ENCODE measurements around the gene RBM39. TPM values are rescaled to one million over a fixed set of nuclear protein-coding genes. Genes with fewer than 3 reads are reported as not detected.

Gene RBM39
- total RNA-seq, 2 donors from 2014 or later: 232 to 413 TPM

- Histone ChIP-seq H3K9me3 (no peaks in the 10 kb centered on the region), H3K4me3 (peak overlapping the region; percentile 25), H3K36me3 (peaks cover 63% of the 10 kb centered on the region), H3K4me1 (ENCODE audit: control insufficient read depth in 1 of 2, low read depth in 2 of 2) (peaks cover 60 to 65% of the 10 kb centered on the region in 2 donors), H3K27me3 (replicated peaks; ENCODE audit: insufficient read depth) (no peaks in the 10 kb centered on the region), H3K27ac (no peak overlapping the region)
- no peak for DNase-seq (ENCODE audit: low spot score)
- ATAC-seq (ENCODE audit: insufficient number of reproducible peaks, low FRiP score, low read depth): no peak
- TF ChIP-seq CTCF (IDR thresholded peaks at IDR 0.05): no peak
Observed at GRCh38 chr20:35737865-35738333, 4.2 kb downstream of the RBM39 start.

GRCh38 chr20:35735826-35736470 lies 6.1 kb downstream of the RBM39 start:
- no peaks in the 10 kb centered on the region for H3K27me3 ChIP-seq (replicated peaks; ENCODE audit: insufficient read depth)
- no peak for TF ChIP-seq CTCF (IDR thresholded peaks at IDR 0.05)
- peak overlapping the region; percentile 1 for H3K4me3 ChIP-seq
- DNase-seq (ENCODE audit: low spot score): no peak
- H3K36me3 ChIP-seq: peaks cover 71% of the 10 kb centered on the region
- peaks cover 70 to 74% of the 10 kb centered on the region in 2 donors for H3K4me1 ChIP-seq (ENCODE audit: control insufficient read depth in 1 of 2, low read depth in 2 of 2)
- no peak overlapping the region for H3K27ac ChIP-seq
- H3K9me3 ChIP-seq: no peaks in the 10 kb centered on the region
- ATAC-seq (ENCODE audit: insufficient number of reproducible peaks, low FRiP score, low read depth): no peak

- Histone ChIP-seq H3K4me3 (no peak overlapping the region), H3K27me3 (replicated peaks; ENCODE audit: insufficient read depth) (no peaks in the 10 kb centered on the region), H3K9me3 (no peaks in the 10 kb centered on the region), H3K4me1 (ENCODE audit: control insufficient read depth in 1 of 2, low read depth in 2 of 2) (peaks cover 70 to 77% of the 10 kb centered on the region in 2 donors), H3K36me3 (peaks cover 73% of the 10 kb centered on the region), H3K27ac (no peak overlapping the region)
- TF ChIP-seq CTCF (IDR thresholded peaks at IDR 0.05): no peak
- ATAC-seq (ENCODE audit: insufficient number of reproducible peaks, low FRiP score, low read depth) (no peak), DNase-seq (ENCODE audit: low spot score) (no peak)
Observed at GRCh38 chr20:35734777-35735649, 7.0 kb downstream of the RBM39 start.

GRCh38 chr20:35734374-35734773 lies 7.7 kb downstream of the RBM39 start:
- no peak overlapping the region for H3K27ac ChIP-seq
- TF ChIP-seq CTCF (IDR thresholded peaks at IDR 0.05): no peak
- H3K36me3 ChIP-seq: peaks cover 70% of the 10 kb centered on the region
- DNase-seq (ENCODE audit: low spot score) (no peak), ATAC-seq (ENCODE audit: insufficient number of reproducible peaks, low FRiP score, low read depth) (no peak)
- H3K27me3 ChIP-seq (replicated peaks; ENCODE audit: insufficient read depth): no peaks in the 10 kb centered on the region
- H3K4me1 ChIP-seq (ENCODE audit: control insufficient read depth in 1 of 2, low read depth in 2 of 2): peaks cover 65 to 77% of the 10 kb centered on the region in 2 donors
- H3K9me3 ChIP-seq: no peaks in the 10 kb centered on the region
- no peak overlapping the region for H3K4me3 ChIP-seq

GRCh38 chr20:35732644-35732982 lies 9.4 kb downstream of the RBM39 start:
- Histone ChIP-seq H3K4me1 (ENCODE audit: control insufficient read depth in 1 of 2, low read depth in 2 of 2) (peaks cover 54 to 65% of the 10 kb centered on the region in 2 donors), H3K36me3 (peaks cover 70% of the 10 kb centered on the region), H3K4me3 (no peak overlapping the region), H3K27me3 (replicated peaks; ENCODE audit: insufficient read depth) (no peaks in the 10 kb centered on the region), H3K9me3 (no peaks in the 10 kb centered on the region), H3K27ac (peak overlapping the region in 1 of 2 donors; percentile 12)
- no peak for DNase-seq (ENCODE audit: low spot score)
- ATAC-seq (ENCODE audit: insufficient number of reproducible peaks, low FRiP score, low read depth): no peak
- TF ChIP-seq CTCF (IDR thresholded peaks at IDR 0.05): no peak

Measured in thoracic aorta (tissue), 2 donors.